Cardiac muscle cell (in vitro differentiated cells and primary cell): ENCODE results near the gene GMPPA. TPM values are rescaled to one million over a fixed set of nuclear protein-coding genes. Genes with fewer than 3 reads are reported as not detected.
A peak's percentile ranks its signal among the peaks of the same experiment; 100 is the strongest.

ENCODE experiments used
- DNase-seq, 2 donors: peaks; one replicate each; pipeline versions ENCODE4 v3.0.0 to v3.0.0-alpha.2; 2010 to 2017; ENCODE audit warnings: low read depth in 1 of 2, low spot score in 1 of 2
- H3K27ac ChIP-seq: fragments of 200-600 bp; sonication (generic); 2 replicates; pipeline ENCODE4 v1.5.1; 2016
- H3K27me3 ChIP-seq: fragments of 200-600 bp; sonication (generic); 2 replicates; pipeline ENCODE4 v1.6.0; 2016; ENCODE audit warnings: control low read depth
- H3K36me3 ChIP-seq: fragments of 200-600 bp; sonication (generic); 2 replicates; pipeline ENCODE4 v1.5.1; 2016; ENCODE audit warnings: control low read depth
- H3K4me1 ChIP-seq: fragments of 200-600 bp; sonication (generic); 2 replicates; pipeline ENCODE4 v1.8.1; 2017; ENCODE audit warnings: low read depth, mild to moderate bottlenecking, mixed run types
- H3K4me3 ChIP-seq: fragments of 200-600 bp; sonication (generic); 2 replicates; pipeline ENCODE4 v1.5.1; 2016; ENCODE audit warnings: mild to moderate bottlenecking
- H3K9me3 ChIP-seq: fragments of 200-600 bp; sonication (generic); 2 replicates; pipeline ENCODE4 v1.5.1; 2017; ENCODE audit warnings: low read depth, mild to moderate bottlenecking, control low read depth
- CTCF ChIP-seq: IDR thresholded peaks from 2 replicates; pipeline ENCODE4 v1.5.1; 2012; ENCODE audit warnings: low read depth, mild to moderate bottlenecking, low read length
- polyA plus RNA-seq: library from polyadenylated mRNA; unstranded; fragments of >200 nt; fragmentation: Nextera tagmentation; extraction: Ambion mirVana; gene quantifications from 2 replicates; pipeline ENCODE4 v1.2.1, GENCODE V29; 2016
- total RNA-seq: library from RNA; depleted of rRNA; stranded (reverse); fragments of >200 nt; gene quantifications from 2 replicates; pipeline ENCODE4 v1.2.3, GENCODE V29; 2016

Gene GMPPA
- total and polyA plus RNA-seq, 2 experiments from 2014 or later = 35.0 to 67.5 TPM

- Histone ChIP-seq H3K4me3 (no peak overlapping the region), H3K36me3 (no peaks in the 10 kb centered on the region), H3K27me3 (no peaks in the 10 kb centered on the region), H3K27ac (no peak overlapping the region), H3K4me1 (peaks cover 63% of the 10 kb centered on the region), H3K9me3 (no peaks in the 10 kb centered on the region)
- no peak for DNase-seq
- TF ChIP-seq CTCF = no peak
Observed at GRCh38 chr2:219519526-219519916, 20.8 kb downstream of the GMPPA start.

DNA sequence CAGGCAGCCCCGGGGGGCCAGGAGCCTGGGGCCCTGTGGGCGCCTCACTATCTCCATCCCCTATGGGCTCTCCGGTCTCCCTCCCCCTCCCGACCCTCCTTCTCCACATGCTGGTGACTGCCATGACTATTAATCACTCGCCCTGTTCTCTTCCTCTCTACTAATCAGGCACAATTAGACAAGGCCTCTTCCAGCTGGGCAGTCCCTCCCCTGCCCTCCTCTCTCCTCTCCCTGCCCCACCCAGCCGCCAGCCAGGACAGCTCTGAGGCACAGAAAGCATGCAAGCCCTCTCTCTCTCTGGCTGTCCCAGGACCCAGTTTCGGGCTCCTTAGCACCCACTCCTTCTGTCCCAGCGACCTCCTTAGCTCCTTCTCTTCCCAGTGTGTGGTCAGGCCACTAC lies 21.4 kb downstream of the GMPPA start:
- no peak overlapping the region for H3K4me3 ChIP-seq
- H3K9me3 ChIP-seq = no peaks in the 10 kb centered on the region
- TF ChIP-seq CTCF = no peak
- H3K27ac ChIP-seq = peak overlapping the region; percentile 81
- no peak for DNase-seq
- H3K36me3 ChIP-seq = no peaks in the 10 kb centered on the region
- H3K27me3 ChIP-seq = no peaks in the 10 kb centered on the region
- H3K4me1 ChIP-seq = peaks cover 63% of the 10 kb centered on the region

GRCh38 chr2:219521066-219521880 lies 22.6 kb downstream of the GMPPA start:
- TF ChIP-seq CTCF = peak; percentile 85
- peak; percentile 52 to 85 for DNase-seq
- H3K27ac ChIP-seq = peak overlapping the region; percentile 81
- no peaks in the 10 kb centered on the region for H3K9me3 ChIP-seq
- no peaks in the 10 kb centered on the region for H3K36me3 ChIP-seq
- H3K27me3 ChIP-seq = no peaks in the 10 kb centered on the region
- no peak overlapping the region for H3K4me3 ChIP-seq
- H3K4me1 ChIP-seq = peaks cover 75% of the 10 kb centered on the region

GRCh38 chr2:219522111-219523030 lies 23.7 kb downstream of the GMPPA start:
- H3K4me3 ChIP-seq = peak overlapping the region; percentile 11
- TF ChIP-seq CTCF = no peak
- peaks cover 83% of the 10 kb centered on the region for H3K4me1 ChIP-seq
- peak overlapping the region; percentile 81 for H3K27ac ChIP-seq
- no peaks in the 10 kb centered on the region for H3K36me3 ChIP-seq
- no peaks in the 10 kb centered on the region for H3K9me3 ChIP-seq
- H3K27me3 ChIP-seq = no peaks in the 10 kb centered on the region
- DNase-seq = peak; percentile 61 to 88

DNA sequence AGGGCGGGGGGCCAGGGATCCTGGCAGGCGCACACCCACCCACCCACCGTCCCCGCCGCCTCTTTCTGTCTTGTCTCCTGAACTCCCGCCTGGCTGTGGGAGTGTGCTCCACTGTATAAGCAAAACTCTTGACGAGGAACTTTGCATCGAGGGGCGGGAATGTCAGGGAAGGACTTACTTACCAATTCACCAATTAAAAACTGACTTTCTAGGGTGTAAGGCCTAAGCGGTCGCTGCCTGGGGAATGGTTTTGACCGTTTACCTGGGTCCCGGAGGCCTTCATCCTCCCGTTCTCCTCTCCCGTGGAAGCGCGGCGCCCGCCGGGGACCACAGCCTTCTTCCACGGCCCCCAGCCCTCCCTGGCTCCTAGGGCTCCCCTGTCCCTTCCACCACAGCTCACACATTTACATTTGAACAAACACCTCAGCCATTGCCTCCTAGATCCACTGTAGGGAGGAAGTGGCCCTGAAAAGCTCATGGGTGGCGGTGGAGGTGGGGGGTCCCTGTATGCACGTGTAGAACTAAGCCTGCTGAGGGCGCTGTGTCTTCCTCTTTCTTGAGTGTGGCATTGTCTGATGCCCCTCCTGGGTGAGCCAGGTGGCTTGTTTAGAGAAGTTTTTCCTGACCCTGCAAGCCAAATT lies 24.5 kb downstream of the GMPPA start:
- TF ChIP-seq CTCF = no peak
- Histone ChIP-seq H3K4me1 (peaks cover 83% of the 10 kb centered on the region), H3K27ac (peak overlapping the region; percentile 81), H3K9me3 (no peaks in the 10 kb centered on the region), H3K27me3 (no peaks in the 10 kb centered on the region), H3K36me3 (no peaks in the 10 kb centered on the region), H3K4me3 (peak overlapping the region; percentile 11)
- peak; percentile 42 to 51 for DNase-seq
